Type B pancreatic cell (in vitro differentiated cells): ENCODE results near the gene GGTA1. TPM values are rescaled to one million over a fixed set of nuclear protein-coding genes. Genes with fewer than 3 reads are reported as not detected.
"Not testable (repeated sequence)": the region's sequence is repeated elsewhere in the genome, so short reads cannot be mapped to it uniquely, and the experiment has no call there.

Experiments used
- DNase-seq: peaks from one replicate; pipeline ENCODE4 v3.0.0; 2021; ENCODE audit warnings: mixed read lengths; ENCODE audit not compliant: unreplicated experiment; ENCODE audit errors: extremely low spot score
- H3K27ac Mint-ChIP-seq: 2 replicates; pipeline ENCODE4 v1.8.0; 2021; ENCODE audit warnings: mild to moderate bottlenecking, mixed read lengths
- H3K27me3 Mint-ChIP-seq: 2 replicates; pipeline ENCODE4 v1.8.0; 2021; ENCODE audit warnings: mixed read lengths
- H3K36me3 Mint-ChIP-seq: 2 replicates; pipeline ENCODE4 v1.8.0; 2021; ENCODE audit warnings: mixed read lengths
- H3K4me1 Mint-ChIP-seq: one replicate; pipeline ENCODE4 v1.8.0; 2021; ENCODE audit warnings: mixed read lengths; ENCODE audit not compliant: unreplicated experiment
- H3K4me3 Mint-ChIP-seq: 2 replicates; pipeline ENCODE4 v1.8.0; 2021; ENCODE audit warnings: mild to moderate bottlenecking, mixed read lengths
- H3K9me3 Mint-ChIP-seq: 2 replicates; pipeline ENCODE4 v1.8.0; 2021; ENCODE audit warnings: mixed read lengths
- CTCF ChIP-seq: fragments of 200-600 bp; sonication (generic); conservative IDR thresholded peaks from 2 replicates; pipeline ENCODE4 v1.5.0; 2021; ENCODE audit warnings: antibody characterized with exemption, mild to moderate bottlenecking
- total RNA-seq: library from RNA; stranded (reverse); gene quantifications from 2 replicates; pipeline ENCODE4 v1.2.1, GENCODE V29; 2021; ENCODE audit warnings: low replicate concordance

GGTA1 gene
- total RNA-seq, 1 donor from 2014 or later = not detected

GRCh38 chr9:121439711-121440664 lies 59.7 kb downstream of the GGTA1 start:
- Mint-ChIP-seq H3K4me3 (no peak overlapping the region), H3K9me3 (no peaks in the 10 kb centered on the region), H3K36me3 (no peaks in the 10 kb centered on the region), H3K4me1 (peaks cover 4% of the 10 kb centered on the region), H3K27me3 (peaks cover 18% of the 10 kb centered on the region), H3K27ac (no peak overlapping the region)
- DNase-seq = no peak
- peak; percentile 58 for TF ChIP-seq CTCF

- no peak for TF ChIP-seq CTCF
- H3K4me1 Mint-ChIP-seq = peaks cover 4% of the 10 kb centered on the region
- H3K4me3 Mint-ChIP-seq = no peak overlapping the region
- no peaks in the 10 kb centered on the region for H3K9me3 Mint-ChIP-seq
- no peaks in the 10 kb centered on the region for H3K36me3 Mint-ChIP-seq
- DNase-seq = no peak
- peaks cover 14% of the 10 kb centered on the region for H3K27me3 Mint-ChIP-seq
- no peak overlapping the region for H3K27ac Mint-ChIP-seq
Observed at GRCh38 chr9:121439016-121439415, 60.6 kb downstream of the GGTA1 start.

GRCh38 chr9:121437891-121438290 lies 61.8 kb downstream of the GGTA1 start:
- TF ChIP-seq CTCF = no peak
- Mint-ChIP-seq H3K4me1 (peaks cover 4% of the 10 kb centered on the region), H3K27ac (no peak overlapping the region), H3K36me3 (no peaks in the 10 kb centered on the region), H3K4me3 (no peak overlapping the region), H3K9me3 (no peaks in the 10 kb centered on the region), H3K27me3 (peaks cover 14% of the 10 kb centered on the region)
- DNase-seq = no peak

GRCh38 chr9:121437046-121437445 lies 62.6 kb downstream of the GGTA1 start:
- H3K27me3 Mint-ChIP-seq, H3K27ac Mint-ChIP-seq, H3K4me3 Mint-ChIP-seq, H3K9me3 Mint-ChIP-seq, H3K4me1 Mint-ChIP-seq, H3K36me3 Mint-ChIP-seq, DNase-seq: not testable (repeated sequence)

GRCh38 chr9:121434969-121435368 lies 64.7 kb downstream of the GGTA1 start:
- Mint-ChIP-seq H3K9me3 (no peaks in the 10 kb centered on the region), H3K36me3 (no peaks in the 10 kb centered on the region), H3K27me3 (peaks cover 3% of the 10 kb centered on the region), H3K4me1 (no peaks in the 10 kb centered on the region), H3K4me3 (no peak overlapping the region), H3K27ac (no peak overlapping the region)
- TF ChIP-seq CTCF = no peak
- no peak for DNase-seq

GRCh38 chr9:121427899-121428298 lies 71.7 kb downstream of the GGTA1 start:
- peaks cover 15% of the 10 kb centered on the region for H3K27me3 Mint-ChIP-seq
- no peak overlapping the region for H3K4me3 Mint-ChIP-seq
- no peaks in the 10 kb centered on the region for H3K4me1 Mint-ChIP-seq
- no peak for TF ChIP-seq CTCF
- H3K36me3 Mint-ChIP-seq = no peaks in the 10 kb centered on the region
- no peak for DNase-seq
- H3K27ac Mint-ChIP-seq = no peak overlapping the region
- no peaks in the 10 kb centered on the region for H3K9me3 Mint-ChIP-seq
